Parathyroid adenoma (tissue), 2 donors: Measurements from ENCODE around the gene GAGE1.

Experiments used
- H2AFZ ChIP-seq: fragments of 300-600 bp; sonication (generic); one replicate; pipeline ENCODE4 v1.7.0; 2017; ENCODE audit warnings: antibody characterized with exemption, mild to moderate bottlenecking
- H3K27ac ChIP-seq: fragments of 300-600 bp; sonication (generic); one replicate; pipeline ENCODE4 v1.7.0; 2017
- H3K27me3 ChIP-seq: fragments of 300-600 bp; sonication (generic); one replicate; pipeline ENCODE4 v1.7.0; 2017; ENCODE audit warnings: low read length; ENCODE audit not compliant: control insufficient read depth, insufficient read depth
- H3K36me3 ChIP-seq: fragments of 300-600 bp; sonication (generic); one replicate; pipeline ENCODE4 v1.7.0; 2017; ENCODE audit warnings: low read length; ENCODE audit not compliant: control insufficient read depth, insufficient read depth
- H3K4me1 ChIP-seq: fragments of 300-600 bp; sonication (generic); one replicate; pipeline ENCODE4 v1.7.0; 2017; ENCODE audit warnings: control low read depth
- H3K4me2 ChIP-seq: fragments of 300-600 bp; sonication (generic); one replicate; pipeline ENCODE4 v1.7.0; 2017; ENCODE audit warnings: low read length
- H3K4me3 ChIP-seq: fragments of 300-600 bp; sonication (generic); one replicate; pipeline ENCODE4 v1.7.0; 2017; ENCODE audit warnings: low read depth, low read length
- H3K79me2 ChIP-seq: fragments of 300-600 bp; sonication (generic); one replicate; pipeline ENCODE4 v1.7.0; 2017; ENCODE audit warnings: control low read depth
- H3K9ac ChIP-seq: fragments of 300-600 bp; sonication (generic); one replicate; pipeline ENCODE4 v1.7.0; 2017; ENCODE audit warnings: mild to moderate bottlenecking
- H3K9me3 ChIP-seq: fragments of 300-600 bp; sonication (generic); one replicate; pipeline ENCODE4 v1.7.0; 2017; ENCODE audit warnings: low read length; ENCODE audit not compliant: control insufficient read depth
- TF ChIP-seq, protein P1 (sequence below): fragments of 300-600 bp; sonication (generic); IDR thresholded peaks from one replicate; pipeline ENCODE4 v1.7.0; 2017; ENCODE audit warnings: antibody characterized with exemption, mild to moderate bottlenecking
- donor health status: primary hyperparathyroidism.

Gene GAGE1

DNA sequence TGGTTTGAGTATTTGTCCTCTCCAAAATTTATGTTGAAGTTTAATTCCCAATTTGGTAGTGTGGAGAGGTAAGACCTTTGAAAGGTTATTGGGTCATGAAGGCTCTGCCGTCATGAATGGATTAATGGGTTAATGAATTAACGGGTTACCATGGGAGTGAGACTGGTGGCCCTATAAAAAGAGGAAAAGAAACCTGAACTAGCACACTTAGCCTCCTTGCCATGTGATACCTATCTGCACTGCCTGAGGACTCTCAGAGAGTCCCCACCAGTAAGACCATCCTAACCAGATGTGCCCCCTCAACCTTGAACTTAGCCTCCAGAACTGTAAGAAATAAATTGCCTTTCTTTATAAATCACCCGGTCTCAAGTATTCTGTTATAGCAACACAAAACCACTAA, 57.7 kb downstream of the GAGE1 start:
- H3K27me3 ChIP-seq, result no peaks in the 10 kb centered on the region
- no peaks in the 10 kb centered on the region for H3K4me1 ChIP-seq
- H2AFZ ChIP-seq, result no peak overlapping the region
- H3K9me3 ChIP-seq, result no peaks in the 10 kb centered on the region
- TF ChIP-seq, protein P1, sequence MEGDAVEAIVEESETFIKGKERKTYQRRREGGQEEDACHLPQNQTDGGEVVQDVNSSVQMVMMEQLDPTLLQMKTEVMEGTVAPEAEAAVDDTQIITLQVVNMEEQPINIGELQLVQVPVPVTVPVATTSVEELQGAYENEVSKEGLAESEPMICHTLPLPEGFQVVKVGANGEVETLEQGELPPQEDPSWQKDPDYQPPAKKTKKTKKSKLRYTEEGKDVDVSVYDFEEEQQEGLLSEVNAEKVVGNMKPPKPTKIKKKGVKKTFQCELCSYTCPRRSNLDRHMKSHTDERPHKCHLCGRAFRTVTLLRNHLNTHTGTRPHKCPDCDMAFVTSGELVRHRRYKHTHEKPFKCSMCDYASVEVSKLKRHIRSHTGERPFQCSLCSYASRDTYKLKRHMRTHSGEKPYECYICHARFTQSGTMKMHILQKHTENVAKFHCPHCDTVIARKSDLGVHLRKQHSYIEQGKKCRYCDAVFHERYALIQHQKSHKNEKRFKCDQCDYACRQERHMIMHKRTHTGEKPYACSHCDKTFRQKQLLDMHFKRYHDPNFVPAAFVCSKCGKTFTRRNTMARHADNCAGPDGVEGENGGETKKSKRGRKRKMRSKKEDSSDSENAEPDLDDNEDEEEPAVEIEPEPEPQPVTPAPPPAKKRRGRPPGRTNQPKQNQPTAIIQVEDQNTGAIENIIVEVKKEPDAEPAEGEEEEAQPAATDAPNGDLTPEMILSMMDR, result no peak
- H3K4me2 ChIP-seq, result no peak overlapping the region
- no peak overlapping the region for H3K9ac ChIP-seq
- no peaks in the 10 kb centered on the region for H3K36me3 ChIP-seq
- no peak overlapping the region for H3K4me3 ChIP-seq
- no peak overlapping the region for H3K27ac ChIP-seq
- no peaks in the 10 kb centered on the region for H3K79me2 ChIP-seq
